ENCODE data around the gene BMPR1A.
"Not testable (repeated sequence)": the region's sequence is repeated elsewhere in the genome, so short reads cannot be mapped to it uniquely, and the experiment has no call there.

Gene BMPR1A

GRCh38 chr10:86833969-86834368 is 77.5 kb downstream of the BMPR1A start:
- no peak for DNase-seq (ENCODE audit: extremely low read depth in 1 of 2, low read depth in 1 of 2)

GRCh38 chr10:86836044-86836443 is 79.6 kb downstream of the BMPR1A start:
- no peak for DNase-seq (ENCODE audit: extremely low read depth in 1 of 2, low read depth in 1 of 2)

GRCh38 chr10:86837663-86838062 is 81.2 kb downstream of the BMPR1A start:
- no peak for DNase-seq (ENCODE audit: extremely low read depth in 1 of 2, low read depth in 1 of 2)

GRCh38 chr10:86840498-86840897 is 84.1 kb downstream of the BMPR1A start:
- DNase-seq (ENCODE audit: extremely low read depth in 1 of 2, low read depth in 1 of 2) = no peak

- DNase-seq (ENCODE audit: extremely low read depth in 1 of 2, low read depth in 1 of 2) = no peak
Measured at GRCh38 chr10:86846088-86846487, 89.7 kb downstream of the BMPR1A start.

GRCh38 chr10:86848747-86849146 is 92.3 kb downstream of the BMPR1A start:
- DNase-seq (ENCODE audit: extremely low read depth in 1 of 2, low read depth in 1 of 2) = no peak

GRCh38 chr10:86849181-86849894 is 92.9 kb downstream of the BMPR1A start:
- no peak for DNase-seq (ENCODE audit: extremely low read depth in 1 of 2, low read depth in 1 of 2)

GRCh38 chr10:86850481-86850880 is 94.1 kb downstream of the BMPR1A start:
- no peak for DNase-seq (ENCODE audit: extremely low read depth in 1 of 2, low read depth in 1 of 2)

GRCh38 chr10:86851328-86852207 is 95.1 kb downstream of the BMPR1A start:
- no peak for DNase-seq (ENCODE audit: extremely low read depth in 1 of 2, low read depth in 1 of 2)

- DNase-seq (ENCODE audit: extremely low read depth in 1 of 2, low read depth in 1 of 2) = not testable (repeated sequence)
Measured at GRCh38 chr10:86853582-86853981, 97.2 kb downstream of the BMPR1A start.

- no peak for DNase-seq (ENCODE audit: extremely low read depth in 1 of 2, low read depth in 1 of 2)
Measured at GRCh38 chr10:86855513-86855912, 99.1 kb downstream of the BMPR1A start.

- DNase-seq (ENCODE audit: extremely low read depth in 1 of 2, low read depth in 1 of 2) = no peak
Measured at GRCh38 chr10:86856156-86856555, 99.7 kb downstream of the BMPR1A start.

- no peak for DNase-seq (ENCODE audit: extremely low read depth in 1 of 2, low read depth in 1 of 2)
Measured at GRCh38 chr10:86857128-86857721, 100.8 kb downstream of the BMPR1A start.

GRCh38 chr10:86858011-86858410 is 101.6 kb downstream of the BMPR1A start:
- DNase-seq (ENCODE audit: extremely low read depth in 1 of 2, low read depth in 1 of 2) = no peak

- no peak for DNase-seq (ENCODE audit: extremely low read depth in 1 of 2, low read depth in 1 of 2)
Measured at GRCh38 chr10:86861351-86861750, 104.9 kb downstream of the BMPR1A start.

- DNase-seq (ENCODE audit: extremely low read depth in 1 of 2, low read depth in 1 of 2) = no peak
Measured at GRCh38 chr10:86862373-86862772, 106.0 kb downstream of the BMPR1A start.

GRCh38 chr10:86862786-86863483 is 106.5 kb downstream of the BMPR1A start:
- DNase-seq (ENCODE audit: extremely low read depth in 1 of 2, low read depth in 1 of 2) = no peak

- no peak for DNase-seq (ENCODE audit: extremely low read depth in 1 of 2, low read depth in 1 of 2)
Measured at GRCh38 chr10:86863484-86863842, 107.0 kb downstream of the BMPR1A start.

GRCh38 chr10:86865011-86865811 is 108.8 kb downstream of the BMPR1A start:
- not testable (repeated sequence) for DNase-seq (ENCODE audit: extremely low read depth in 1 of 2, low read depth in 1 of 2)

- DNase-seq (ENCODE audit: extremely low read depth in 1 of 2, low read depth in 1 of 2) = no peak
Measured at GRCh38 chr10:86867149-86867548, 110.7 kb downstream of the BMPR1A start.

Measured in activated CD8-positive, alpha-beta memory T cell treated with anti-CD3 and anti-CD28 coated beads for 1 hour (primary cell).